ENCODE results near the gene PLEK. TPM values are rescaled to one million over a fixed set of nuclear protein-coding genes. Genes with fewer than 3 reads are reported as not detected.

Gene PLEK
- total RNA-seq, 1 experiment from 2014 or later, result not detected

- Histone ChIP-seq H3K27me3 (ENCODE audit: insufficient read depth, low read depth) (peaks cover 20% of the 10 kb centered on the region; the same call in 1 of the 2 replicates), H3K36me3 (ENCODE audit: low read depth) (no peaks in the 10 kb centered on the region), H3F3A (ENCODE audit: insufficient read depth, low read depth) (no peaks in the 10 kb centered on the region), H3K4me2 (no peak overlapping the region), H3K27ac (no peak overlapping the region), H3K9me3 (ENCODE audit: insufficient read depth, low read depth) (no peaks in the 10 kb centered on the region), H3K4me1 (replicated peaks; ENCODE audit: insufficient read depth) (no peaks in the 10 kb centered on the region), H3K9me2 (ENCODE audit: insufficient read depth) (0 out of 2 replicates have a peak, but pooled peaks cover 4% of the 10 kb centered on the region), H2AFZ (no peak overlapping the region), H4K20me1 (ENCODE audit: insufficient read depth) (no peaks in the 10 kb centered on the region), H3K4me3 (no peak overlapping the region), H3K79me2 (ENCODE audit: low read depth) (no peaks in the 10 kb centered on the region)
- DNase-seq, result no peak
- POLR2A ChIA-PET (ENCODE audit: unreplicated experiment), result no interaction called here
- intact Hi-C loops (cut with micrococcal nuclease; ENCODE audit: unreplicated experiment), result no loop called here
- TF ChIP-seq, protein P1, sequence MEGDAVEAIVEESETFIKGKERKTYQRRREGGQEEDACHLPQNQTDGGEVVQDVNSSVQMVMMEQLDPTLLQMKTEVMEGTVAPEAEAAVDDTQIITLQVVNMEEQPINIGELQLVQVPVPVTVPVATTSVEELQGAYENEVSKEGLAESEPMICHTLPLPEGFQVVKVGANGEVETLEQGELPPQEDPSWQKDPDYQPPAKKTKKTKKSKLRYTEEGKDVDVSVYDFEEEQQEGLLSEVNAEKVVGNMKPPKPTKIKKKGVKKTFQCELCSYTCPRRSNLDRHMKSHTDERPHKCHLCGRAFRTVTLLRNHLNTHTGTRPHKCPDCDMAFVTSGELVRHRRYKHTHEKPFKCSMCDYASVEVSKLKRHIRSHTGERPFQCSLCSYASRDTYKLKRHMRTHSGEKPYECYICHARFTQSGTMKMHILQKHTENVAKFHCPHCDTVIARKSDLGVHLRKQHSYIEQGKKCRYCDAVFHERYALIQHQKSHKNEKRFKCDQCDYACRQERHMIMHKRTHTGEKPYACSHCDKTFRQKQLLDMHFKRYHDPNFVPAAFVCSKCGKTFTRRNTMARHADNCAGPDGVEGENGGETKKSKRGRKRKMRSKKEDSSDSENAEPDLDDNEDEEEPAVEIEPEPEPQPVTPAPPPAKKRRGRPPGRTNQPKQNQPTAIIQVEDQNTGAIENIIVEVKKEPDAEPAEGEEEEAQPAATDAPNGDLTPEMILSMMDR (conservative IDR thresholded peaks at IDR 0.05), result no peak
- TF ChIP-seq EZH2 (IDR thresholded peaks at IDR 0.05; ENCODE audit: low read depth), result no peak
- CTCF ChIA-PET, result no interaction called here
- BruUV-seq (replicated peaks), result no TSS peak
Measured at GRCh38 chr2:68385907-68386287, 20.8 kb downstream of the PLEK start.

GRCh38 chr2:68386365-68386764 lies 21.3 kb downstream of the PLEK start:
- intact Hi-C loops (cut with micrococcal nuclease; ENCODE audit: unreplicated experiment), result no loop called here
- Histone ChIP-seq H3K9me3 (ENCODE audit: insufficient read depth, low read depth) (no peaks in the 10 kb centered on the region), H2AFZ (no peak overlapping the region)

DNA sequence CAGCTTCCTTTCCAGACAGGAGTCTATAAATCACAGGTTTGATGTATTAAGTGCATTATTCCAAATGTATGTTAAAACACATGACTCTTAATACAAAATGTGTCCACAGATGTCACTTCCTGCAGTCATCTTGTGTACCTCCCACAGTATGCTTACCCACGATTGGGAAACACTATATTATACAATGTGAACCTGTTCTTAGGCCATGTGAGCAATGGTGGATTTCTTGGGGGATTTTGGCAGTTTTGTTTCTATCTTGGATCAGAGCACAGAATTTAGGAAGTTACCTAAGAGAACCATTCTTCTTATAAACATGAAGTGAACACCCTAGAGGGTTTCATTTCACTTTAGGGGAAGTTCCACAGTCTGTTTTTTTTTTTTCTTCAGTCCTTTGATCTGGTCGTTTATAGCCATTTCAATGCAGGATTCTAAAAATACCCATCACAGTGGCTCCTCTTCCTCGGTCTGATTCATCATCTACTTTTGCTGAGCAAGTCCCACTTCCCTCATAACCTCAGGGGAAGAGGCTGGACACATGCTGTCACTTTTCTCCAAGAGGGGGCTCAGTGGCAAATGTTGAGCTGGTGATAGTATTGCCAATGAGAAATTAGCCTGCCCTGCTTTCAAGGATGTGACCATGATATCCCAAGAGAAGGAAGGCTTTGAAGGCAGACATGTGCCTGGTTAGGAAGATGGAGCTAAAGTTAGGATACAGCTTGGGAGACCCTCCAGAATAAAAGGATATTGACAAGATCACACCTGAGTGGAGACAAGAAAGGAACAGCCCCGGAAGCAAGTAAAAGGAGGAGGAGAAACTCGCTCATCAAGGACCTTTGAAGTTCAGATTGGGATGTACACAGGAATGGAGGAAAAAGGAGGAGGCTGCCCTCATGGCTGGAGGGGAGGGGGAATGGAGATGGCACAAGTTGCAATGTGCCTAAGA lies 22.6 kb downstream of the PLEK start:
- POLR2A ChIA-PET (ENCODE audit: unreplicated experiment), result no interaction called here

More at GRCh38 chr2:68386365-68386764, 21.3 kb downstream of the PLEK start:
- TF ChIP-seq, protein P1 (conservative IDR thresholded peaks at IDR 0.05), result no peak
- Histone ChIP-seq H3K79me2 (ENCODE audit: low read depth) (no peaks in the 10 kb centered on the region), H4K20me1 (ENCODE audit: insufficient read depth) (no peaks in the 10 kb centered on the region), H3K36me3 (ENCODE audit: low read depth) (no peaks in the 10 kb centered on the region), H3K4me3 (no peak overlapping the region), H3K27ac (no peak overlapping the region), H3K4me1 (replicated peaks; ENCODE audit: insufficient read depth) (no peaks in the 10 kb centered on the region), H3K27me3 (ENCODE audit: insufficient read depth, low read depth) (peaks cover 22% of the 10 kb centered on the region; the same call in 1 of the 2 replicates), H3K9me2 (ENCODE audit: insufficient read depth) (0 out of 2 replicates have a peak, but pooled peaks cover 6% of the 10 kb centered on the region), H3K4me2 (no peak overlapping the region), H3F3A (ENCODE audit: insufficient read depth, low read depth) (no peaks in the 10 kb centered on the region)
- no TSS peak for BruUV-seq (replicated peaks)
- CTCF ChIA-PET, result no interaction called here
- DNase-seq, result no peak
- POLR2A ChIA-PET (ENCODE audit: unreplicated experiment), result no interaction called here

More for the DNA sequence above, 22.6 kb downstream of the PLEK start:
- CTCF ChIA-PET, result no interaction called here
- BruUV-seq (replicated peaks), result no TSS peak
- no peaks in the 10 kb centered on the region for H3K79me2 ChIP-seq (ENCODE audit: low read depth)
- no peak overlapping the region for H3K4me3 ChIP-seq
- no peak overlapping the region for H3K27ac ChIP-seq
- intact Hi-C loops (cut with micrococcal nuclease; ENCODE audit: unreplicated experiment), result no loop called here
- TF ChIP-seq EZH2 (IDR thresholded peaks at IDR 0.05; ENCODE audit: low read depth), result no peak
- TF ChIP-seq, protein P1 (conservative IDR thresholded peaks at IDR 0.05), result no peak
- H3K36me3 ChIP-seq (ENCODE audit: low read depth), result no peaks in the 10 kb centered on the region
- no peaks in the 10 kb centered on the region for H4K20me1 ChIP-seq (ENCODE audit: insufficient read depth)
- H3F3A ChIP-seq (ENCODE audit: insufficient read depth, low read depth), result no peaks in the 10 kb centered on the region
- DNase-seq, result no peak
- no peaks in the 10 kb centered on the region for H3K4me1 ChIP-seq (replicated peaks; ENCODE audit: insufficient read depth)
- no peak overlapping the region for H3K4me2 ChIP-seq
- H3K9me3 ChIP-seq (ENCODE audit: insufficient read depth, low read depth), result no peaks in the 10 kb centered on the region
- no peak overlapping the region for H2AFZ ChIP-seq
- 0 out of 2 replicates have a peak, but pooled peaks cover 6% of the 10 kb centered on the region for H3K9me2 ChIP-seq (ENCODE audit: insufficient read depth)
- H3K27me3 ChIP-seq (ENCODE audit: insufficient read depth, low read depth), result peaks cover 31% of the 10 kb centered on the region; the same call in 1 of the 2 replicates
